Subcutaneous adipose tissue (tissue), 4 donors: ENCODE results near the gene PKM. TPM values are rescaled to one million over a fixed set of nuclear protein-coding genes. Genes with fewer than 3 reads are reported as not detected.

Experiments used
- CTCF ChIP-seq: fragments of 450-650 bp; IDR thresholded peaks from one replicate; pipeline ENCODE4 v1.5.1; 2016; ENCODE audit warnings: low read depth, mild to moderate bottlenecking, control low read depth, antibody characterized with exemption, moderate library complexity
- total RNA-seq, 4 donors: library from RNA; depleted of rRNA; stranded (reverse); fragments of >200 nt; gene quantifications; one replicate each; pipeline ENCODE4 v1.1.0, GENCODE V29; 2016

Gene PKM
- total RNA-seq, 4 donors from 2014 or later, result 119 to 353 (median 168) TPM

- TF ChIP-seq CTCF, result no peak
These were observed 50.1 kb downstream of the PKM start for GRCh38 chr15:72180761-72181324.

- TF ChIP-seq CTCF, result no peak
These were observed 50.9 kb downstream of the PKM start for GRCh38 chr15:72179950-72180581.

GRCh38 chr15:72178976-72179585 lies 51.9 kb downstream of the PKM start:
- TF ChIP-seq CTCF, result no peak

GRCh38 chr15:72176743-72177142 lies 54.2 kb downstream of the PKM start:
- no peak for TF ChIP-seq CTCF

GRCh38 chr15:72176159-72176558 lies 54.8 kb downstream of the PKM start:
- no peak for TF ChIP-seq CTCF

- TF ChIP-seq CTCF, result no peak
These were observed 55.6 kb downstream of the PKM start for GRCh38 chr15:72175186-72176044.

- no peak for TF ChIP-seq CTCF
These were observed 56.3 kb downstream of the PKM start for GRCh38 chr15:72174551-72175165.
